GM21619 (cell line): ENCODE measurements around the gene PRKCA.

Experiments
- ATAC-seq: cut with Tn5 transposase; IDR thresholded peaks from one replicate; pipeline ENCODE4 v1.9.1; 2021; ENCODE audit not compliant: unreplicated experiment

The PRKCA gene

DNA sequence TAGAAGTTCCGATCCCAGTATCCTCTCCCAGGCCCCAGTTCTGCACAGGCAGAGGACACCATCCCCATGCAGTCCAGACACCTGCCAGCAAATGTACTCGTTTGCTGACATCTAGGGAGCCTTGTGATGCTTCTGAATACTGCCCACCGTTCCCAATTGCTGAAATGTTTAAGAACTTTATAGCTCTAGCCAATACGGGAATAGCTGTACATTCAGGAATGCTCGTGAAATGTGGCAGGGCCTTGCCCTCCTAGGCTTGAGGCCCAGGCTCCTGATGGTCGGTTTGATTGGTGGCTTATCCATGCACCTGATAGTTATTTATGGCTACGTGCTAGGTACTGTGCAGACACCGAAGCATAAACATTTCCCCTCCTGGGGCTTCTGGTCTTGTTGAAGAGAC lies 255.5 kb downstream of the PRKCA start:
- ATAC-seq, result no peak

DNA sequence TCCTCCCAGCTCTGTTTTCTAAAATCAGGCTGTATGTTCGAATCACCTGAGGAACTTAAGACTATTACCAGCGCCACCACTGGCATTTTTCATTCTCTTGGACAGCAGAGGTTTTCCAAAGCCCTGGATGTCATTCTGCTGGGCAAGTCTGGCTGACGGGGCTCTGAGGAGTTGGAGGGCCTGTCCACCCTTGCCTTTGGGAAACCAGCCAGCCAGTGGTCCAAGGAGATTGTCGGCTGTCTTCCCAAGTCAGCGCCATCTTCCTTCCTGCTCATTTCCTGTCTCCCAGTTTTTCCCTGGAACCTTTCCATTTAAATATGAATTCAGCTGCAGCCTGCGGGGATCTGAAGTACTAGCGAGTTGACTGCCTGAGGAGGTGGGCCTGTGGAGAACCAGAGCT lies 258.3 kb downstream of the PRKCA start:
- no peak for ATAC-seq

DNA sequence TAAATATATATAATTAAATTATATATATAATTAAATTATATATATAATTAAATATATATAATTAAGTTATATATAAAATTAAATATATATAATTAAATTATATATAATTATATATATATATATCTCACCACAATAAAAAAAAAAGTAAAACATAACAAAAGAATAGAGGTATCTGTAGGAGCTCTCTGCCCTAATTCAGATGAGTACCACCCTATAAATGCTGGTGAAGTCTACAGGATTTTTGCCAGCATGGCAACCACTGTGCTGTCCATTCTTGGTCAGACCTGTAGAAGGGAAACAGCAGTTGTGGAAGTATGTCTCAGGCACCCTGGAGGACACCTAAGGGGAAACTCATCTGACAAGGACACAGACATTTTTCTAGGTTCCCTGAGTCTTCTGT lies 259.7 kb downstream of the PRKCA start:
- no peak for ATAC-seq

DNA sequence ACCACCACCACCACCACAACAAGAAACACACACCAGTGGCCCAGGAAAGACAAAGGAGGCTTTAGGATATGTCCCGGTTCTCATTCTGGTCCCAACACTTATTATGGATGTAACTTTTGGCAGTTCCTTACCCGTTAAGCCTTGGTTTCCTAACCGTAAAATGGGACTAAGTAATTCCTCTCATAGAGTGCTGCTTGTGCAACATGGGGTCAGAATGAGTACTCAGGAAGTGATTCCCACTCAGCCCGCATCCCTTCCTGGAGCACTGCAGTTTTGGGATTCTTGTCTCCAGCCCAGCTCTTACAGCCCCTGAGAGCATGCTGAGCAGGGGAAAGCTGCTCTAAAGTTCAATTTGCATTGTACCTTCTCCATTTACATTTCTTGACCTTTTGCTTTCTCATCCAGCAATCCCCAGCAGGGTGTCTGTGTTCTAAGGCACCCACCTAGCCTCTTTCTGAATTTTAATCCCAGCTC lies 262.6 kb downstream of the PRKCA start:
- no peak for ATAC-seq

DNA sequence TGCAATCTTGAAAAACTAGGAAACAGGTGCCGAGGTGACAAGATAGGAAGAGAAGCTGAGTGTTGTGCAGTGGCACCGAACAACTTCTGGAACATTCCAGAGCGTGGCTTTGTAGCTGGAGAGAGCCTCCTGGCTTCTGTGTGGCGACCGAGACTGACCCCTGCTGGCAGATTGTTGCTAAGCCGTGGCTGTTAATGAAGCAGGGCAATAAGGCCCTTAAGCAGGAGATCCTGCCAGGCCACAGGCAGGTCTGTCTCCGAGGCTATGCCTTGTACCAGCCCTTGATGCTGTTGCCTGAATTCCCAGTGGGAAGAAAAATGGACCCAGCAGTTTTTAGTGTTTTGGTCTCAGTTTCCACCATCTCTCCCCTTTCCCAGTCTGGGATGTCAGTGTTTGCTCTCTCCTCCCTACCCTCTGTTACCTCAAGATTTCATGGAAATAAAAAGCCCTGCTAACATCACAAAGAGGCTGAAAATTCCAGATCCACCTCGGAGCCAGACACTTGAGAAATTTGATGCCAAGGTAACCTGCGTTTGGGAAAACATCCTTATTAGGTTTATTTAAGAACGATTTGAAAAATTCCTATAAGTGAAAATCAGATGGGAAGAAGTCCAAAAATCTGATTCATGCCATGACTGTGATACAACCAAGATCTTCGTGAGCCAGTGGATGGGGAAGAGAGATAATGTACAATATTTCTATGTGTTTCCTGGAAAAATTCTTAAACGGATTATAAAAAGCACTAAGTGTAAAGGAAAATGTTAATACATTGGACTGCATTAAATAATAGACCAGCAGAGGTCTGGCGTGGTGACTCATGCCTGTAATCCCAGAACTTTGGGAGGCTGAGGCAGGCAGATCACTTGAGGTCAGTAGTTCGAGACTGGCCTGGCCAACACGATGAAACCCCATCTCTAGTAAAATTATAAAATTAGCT lies 265.1 kb downstream of the PRKCA start:
- peak; percentile 86 for ATAC-seq

DNA sequence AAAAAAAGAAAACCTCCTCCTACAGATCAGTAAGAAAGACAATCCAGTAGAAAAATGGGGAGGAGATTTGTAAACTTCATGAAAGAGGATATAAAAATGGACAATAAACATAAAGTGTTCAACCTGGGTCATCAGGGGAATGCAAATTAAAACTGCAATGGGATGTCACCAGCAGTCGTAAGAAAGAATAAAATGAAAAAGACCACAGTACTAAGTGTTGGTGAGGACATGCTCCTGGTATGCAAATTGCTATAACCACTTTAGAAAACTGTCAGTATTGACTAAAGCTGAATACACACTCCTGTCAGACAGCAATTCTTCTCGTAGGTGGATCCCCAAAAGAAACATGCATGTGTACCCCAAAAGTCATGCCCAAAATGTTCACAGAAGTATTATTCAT lies 267.2 kb downstream of the PRKCA start:
- no peak for ATAC-seq

DNA sequence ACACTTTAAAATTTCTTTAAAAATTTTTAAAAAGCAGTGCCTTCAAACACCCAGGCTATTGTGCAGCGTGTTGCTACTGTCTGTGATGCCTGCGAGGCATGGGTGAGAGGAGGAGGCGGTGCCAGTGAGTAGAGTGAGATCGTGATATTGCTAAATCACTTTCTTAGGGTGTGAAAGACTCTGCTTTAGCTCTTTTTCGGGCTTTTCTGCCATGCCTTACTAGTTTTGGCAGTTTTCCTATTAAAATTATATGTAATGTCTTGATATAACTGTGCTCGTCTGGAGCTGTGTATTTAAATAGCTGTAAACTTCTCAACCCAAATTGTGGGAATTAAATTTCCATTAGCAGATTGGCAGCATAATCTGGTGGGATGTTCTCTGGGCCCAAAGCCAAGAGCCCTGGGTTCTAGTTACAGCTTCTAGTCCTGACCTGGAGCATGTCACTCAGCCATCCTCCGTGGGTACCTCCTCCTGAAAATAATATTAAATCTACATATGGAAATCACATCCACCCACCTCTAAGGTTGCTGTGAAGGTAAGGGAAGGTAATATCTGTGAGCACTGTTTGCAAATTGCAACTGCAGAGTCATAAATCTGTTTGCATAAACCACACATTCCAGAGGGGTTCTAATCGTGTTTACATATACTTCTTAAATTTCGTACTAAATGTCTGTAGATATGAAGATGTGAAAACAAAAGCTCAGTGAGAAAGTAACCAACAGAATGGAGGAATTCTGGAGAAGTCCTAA lies 268.2 kb downstream of the PRKCA start:
- no peak for ATAC-seq

DNA sequence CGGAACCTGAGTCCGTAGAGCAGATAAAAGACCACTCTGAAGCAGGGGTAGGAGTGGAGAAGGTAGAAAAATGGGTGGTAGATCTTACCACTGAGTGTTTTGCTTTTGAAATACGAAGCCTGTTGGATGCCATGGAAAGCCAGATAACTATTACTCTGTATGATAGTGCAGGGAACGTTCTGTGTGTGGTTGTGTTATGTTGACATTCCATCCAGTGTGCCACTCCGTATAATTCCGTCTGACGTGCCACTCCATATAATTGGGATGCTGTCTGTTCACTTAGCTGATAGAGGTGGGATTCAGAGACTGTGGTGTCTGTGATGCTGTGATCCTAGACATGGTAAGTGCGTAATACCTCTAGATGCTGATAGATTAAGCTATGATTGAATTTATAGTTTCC lies 269.3 kb downstream of the PRKCA start:
- ATAC-seq, result no peak

DNA sequence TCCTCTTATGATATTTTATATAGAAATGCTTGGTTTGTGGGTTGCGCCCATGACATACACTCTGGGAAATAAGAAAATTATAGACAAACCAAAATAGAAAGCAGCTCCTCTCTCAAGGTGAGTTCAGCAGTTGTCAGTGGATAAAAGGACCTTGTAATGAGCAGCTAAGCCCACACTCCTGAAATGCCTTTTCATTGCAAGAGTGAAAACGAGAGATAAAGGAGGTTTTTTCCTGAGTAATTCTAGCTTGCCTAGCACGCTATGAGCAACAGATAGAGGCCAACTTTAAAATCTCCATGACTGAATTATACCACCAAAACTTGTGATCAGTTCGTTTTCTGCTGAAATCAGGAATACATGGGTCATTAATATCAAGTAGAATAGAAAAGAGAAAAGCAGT lies 270.7 kb downstream of the PRKCA start:
- no peak for ATAC-seq

DNA sequence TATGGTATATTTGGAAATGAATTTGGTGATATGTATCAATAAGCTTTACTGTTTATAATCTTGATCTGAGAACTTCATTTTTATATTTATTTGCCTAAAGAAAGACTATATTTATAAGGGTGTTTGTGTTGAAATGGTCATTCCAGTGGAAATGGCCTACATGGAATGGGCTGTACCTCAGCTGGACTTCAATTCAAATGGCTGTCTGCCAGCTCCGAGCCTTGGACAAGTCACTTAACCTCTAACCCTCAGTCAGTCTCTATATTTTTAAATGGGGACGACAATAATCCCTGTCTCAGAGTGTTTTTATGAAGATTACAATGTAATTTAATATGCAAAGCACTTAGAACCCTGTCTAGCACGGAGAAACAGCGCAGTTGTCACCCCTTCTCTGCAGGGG lies 271.7 kb downstream of the PRKCA start:
- no peak for ATAC-seq

DNA sequence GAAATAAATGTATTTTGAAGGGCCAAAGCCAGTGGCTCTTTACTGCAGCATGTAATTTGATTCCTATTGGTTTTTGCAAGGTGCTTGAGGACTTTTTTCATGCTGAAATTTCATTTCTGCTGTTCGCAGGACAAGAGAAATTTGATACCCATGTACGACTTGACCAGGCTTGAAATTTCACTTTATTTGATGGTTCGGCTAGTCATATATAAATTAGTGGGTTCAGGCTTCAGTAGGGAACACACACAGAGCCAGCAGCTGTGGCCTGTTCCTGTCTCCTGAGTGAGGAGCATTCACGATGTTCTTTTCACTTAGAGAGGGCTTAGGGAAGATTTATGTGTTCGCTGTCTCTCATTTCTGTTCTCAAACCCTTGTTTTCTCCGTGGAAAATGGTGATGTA lies 274.1 kb downstream of the PRKCA start:
- no peak for ATAC-seq

DNA sequence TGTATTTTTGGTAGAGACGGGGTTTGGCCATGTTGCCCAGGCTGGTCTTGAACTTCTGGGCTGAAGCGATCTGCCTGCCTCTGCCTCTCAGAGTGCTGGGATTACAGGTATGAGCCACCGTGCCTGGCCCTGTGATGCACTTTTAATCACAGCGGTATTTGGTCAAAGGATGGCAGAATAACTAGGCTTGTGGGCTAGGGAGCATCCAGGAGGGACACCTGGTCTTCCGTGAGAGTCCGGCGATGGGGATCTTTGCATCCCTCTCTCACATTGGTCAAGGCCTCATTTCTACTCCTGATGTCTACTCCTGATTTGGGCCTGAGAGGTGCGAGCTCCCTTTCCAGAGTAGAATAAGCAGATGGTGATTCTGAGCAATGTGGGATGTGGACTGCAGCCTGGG lies 274.6 kb downstream of the PRKCA start:
- ATAC-seq, result no peak

DNA sequence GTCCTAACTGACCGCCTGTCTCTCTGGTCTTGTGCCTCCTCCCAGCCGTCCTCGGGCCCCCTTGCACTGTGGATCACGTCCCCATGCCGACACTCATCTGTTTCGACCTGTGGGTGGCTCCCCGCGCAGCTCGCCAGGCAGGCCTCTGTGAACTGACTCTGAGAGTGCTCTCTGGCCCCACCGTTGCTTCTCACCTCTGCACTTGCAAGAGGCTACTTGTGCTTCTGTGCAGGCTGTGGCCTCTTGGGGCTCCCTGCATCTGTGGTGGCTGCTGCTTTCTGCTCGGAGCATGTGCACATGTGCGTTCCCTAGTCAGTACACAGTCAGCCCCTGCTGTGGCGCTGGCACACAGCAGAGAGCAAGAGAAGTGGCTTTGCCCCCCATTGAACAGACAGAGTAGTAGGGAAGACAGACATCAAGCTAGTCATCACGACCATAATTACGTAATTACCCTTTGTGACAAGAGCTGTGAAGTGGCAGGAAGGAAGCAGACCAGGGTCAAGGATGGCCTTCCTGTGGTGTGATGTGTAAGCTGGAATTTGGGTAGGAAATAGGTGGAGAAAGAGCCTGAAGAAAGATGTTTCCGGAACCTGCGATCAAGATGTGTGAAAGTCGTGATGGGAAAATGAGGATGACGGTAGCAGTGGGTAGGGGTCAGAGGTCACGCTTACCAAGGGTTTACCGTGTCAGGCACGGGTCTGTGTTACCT lies 276.5 kb downstream of the PRKCA start:
- ATAC-seq, result no peak

DNA sequence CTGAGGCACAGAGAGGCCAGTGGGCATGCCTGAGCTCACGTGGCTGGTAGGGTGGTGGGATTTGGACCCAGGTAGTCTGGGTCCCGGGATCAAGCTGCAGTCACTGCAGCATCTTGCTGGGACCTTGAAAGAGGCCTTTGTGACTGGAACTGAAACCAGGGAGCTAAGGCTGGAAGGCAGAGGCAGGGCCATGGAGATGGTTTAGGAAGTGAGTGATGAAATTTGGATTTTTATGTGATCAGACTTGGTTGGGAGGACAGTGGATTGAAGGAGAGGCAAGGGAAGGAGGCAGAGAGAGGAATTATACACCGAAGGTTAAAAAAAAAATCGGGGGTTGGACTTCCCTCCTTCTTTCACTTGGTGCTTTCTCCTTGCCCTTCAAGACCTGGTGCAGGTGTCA lies 277.1 kb downstream of the PRKCA start:
- no peak for ATAC-seq

DNA sequence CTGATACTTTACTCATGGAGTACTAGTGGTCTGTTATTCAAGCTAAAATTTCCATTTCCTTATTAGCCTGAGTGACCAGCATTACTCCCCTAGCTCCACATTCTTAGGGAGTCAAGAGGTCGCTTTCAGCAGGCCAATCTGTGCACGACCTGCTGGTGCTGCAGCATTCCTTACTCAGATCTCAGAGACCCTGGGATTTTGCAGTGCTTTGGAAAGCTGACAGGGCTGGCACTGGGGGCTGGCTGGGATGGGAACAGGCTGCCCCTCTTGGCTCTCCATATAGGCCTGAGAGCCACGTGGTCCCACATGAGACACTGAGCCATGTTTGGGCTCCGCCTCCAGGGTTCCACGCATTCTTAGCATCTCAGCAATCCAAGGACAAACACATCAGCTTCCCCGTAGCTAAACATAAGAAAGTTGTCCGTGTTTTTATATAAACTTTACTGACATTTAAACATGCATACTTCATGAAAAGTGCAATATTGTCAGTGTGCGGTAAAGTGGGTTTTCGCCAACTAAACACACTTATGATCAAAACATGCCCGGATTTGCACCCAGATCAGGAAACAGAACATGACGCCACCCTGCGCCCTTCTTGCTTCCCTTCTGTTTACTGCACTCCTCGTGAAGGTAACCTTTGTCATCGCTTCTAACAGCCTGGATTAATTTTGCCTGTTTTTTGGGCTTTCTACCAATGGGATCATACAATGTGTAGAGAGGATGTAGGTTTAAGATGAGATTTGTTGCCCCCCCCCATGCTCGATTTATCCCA lies 278.0 kb downstream of the PRKCA start:
- no peak for ATAC-seq

DNA sequence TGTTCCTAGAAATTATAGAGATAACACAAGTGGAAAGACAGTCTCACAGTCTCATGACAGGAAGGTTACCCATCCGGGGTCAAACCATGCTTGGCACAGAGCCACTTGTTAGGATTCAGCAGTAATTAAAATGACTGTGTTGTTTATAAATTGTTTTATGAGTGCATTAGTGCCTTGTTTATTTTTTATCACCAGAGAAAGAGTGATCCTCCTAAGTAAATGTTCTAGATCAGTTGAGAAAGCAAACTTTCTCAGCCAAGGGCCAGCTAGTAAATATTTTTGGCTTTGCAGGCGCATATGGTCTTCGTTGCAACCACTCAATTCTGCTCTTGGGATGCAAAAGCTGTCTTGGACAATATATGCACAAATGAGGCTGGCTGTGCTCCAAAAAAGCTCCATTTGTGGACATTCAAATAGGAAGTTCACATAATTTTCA lies 278.6 kb downstream of the PRKCA start:
- ATAC-seq, result no peak

DNA sequence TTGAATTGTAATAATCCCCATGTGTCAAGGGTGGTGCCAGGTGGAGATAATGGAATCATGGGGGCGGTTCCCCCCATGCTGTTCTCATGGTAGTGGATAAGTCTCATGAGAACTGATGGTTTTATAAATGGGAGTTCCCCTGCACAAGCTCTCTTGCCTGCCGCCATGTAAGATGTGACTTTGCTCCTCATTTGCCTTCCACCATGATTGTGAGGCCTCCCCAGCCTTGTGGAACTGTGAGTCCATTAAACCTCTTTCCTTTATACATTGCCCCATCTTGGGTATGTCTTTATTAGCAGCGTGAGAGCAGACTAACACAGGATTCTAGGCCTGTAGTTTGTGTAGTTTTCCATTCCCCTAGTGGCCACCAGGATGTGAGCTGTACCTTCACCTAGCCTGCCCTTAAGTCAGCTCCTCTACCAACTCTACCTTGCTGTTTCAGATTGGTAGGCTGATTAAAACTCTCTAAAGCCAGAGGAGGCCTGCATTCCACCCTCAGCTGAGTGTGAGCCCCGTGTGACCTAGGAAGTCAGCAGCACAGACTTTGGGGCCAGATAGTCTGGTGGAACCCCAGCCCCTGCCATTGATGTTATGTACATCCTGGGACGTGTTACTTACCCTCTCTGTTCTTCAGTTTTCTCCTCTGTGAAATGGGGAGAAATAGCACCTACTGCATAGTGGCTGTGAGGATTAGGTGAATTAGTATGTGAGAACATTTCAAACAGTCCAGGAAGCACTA lies 280.1 kb downstream of the PRKCA start:
- no peak for ATAC-seq

DNA sequence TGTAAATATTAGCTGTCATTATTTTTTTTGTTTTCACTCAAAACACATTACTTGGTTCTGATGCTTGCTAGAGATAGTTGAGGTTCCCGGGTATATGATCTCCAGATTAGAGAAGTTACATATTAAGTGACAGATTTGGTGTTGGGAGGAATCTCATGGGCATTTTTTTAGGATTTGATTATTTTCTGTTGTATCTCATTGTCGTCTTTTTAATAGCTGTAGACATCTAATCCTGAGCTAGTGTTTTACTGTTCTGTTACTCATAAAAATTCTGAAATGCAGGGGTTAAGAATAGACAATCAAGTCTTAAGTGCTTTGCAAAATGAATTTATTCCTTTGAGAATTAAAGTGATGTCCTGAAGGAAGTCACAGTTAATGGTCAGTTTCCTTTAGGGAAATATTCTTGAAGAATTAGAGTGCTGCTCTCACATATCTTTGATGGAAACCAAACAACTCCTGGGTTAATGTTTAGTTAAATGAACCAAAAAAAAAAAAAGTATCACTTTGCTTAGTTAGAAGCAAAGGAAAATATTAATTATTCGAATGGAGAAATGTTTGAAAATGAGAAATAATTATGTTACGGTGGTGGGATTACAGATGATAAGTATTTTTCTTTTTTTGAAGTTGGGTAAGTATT lies 280.8 kb downstream of the PRKCA start:
- ATAC-seq, result no peak

DNA sequence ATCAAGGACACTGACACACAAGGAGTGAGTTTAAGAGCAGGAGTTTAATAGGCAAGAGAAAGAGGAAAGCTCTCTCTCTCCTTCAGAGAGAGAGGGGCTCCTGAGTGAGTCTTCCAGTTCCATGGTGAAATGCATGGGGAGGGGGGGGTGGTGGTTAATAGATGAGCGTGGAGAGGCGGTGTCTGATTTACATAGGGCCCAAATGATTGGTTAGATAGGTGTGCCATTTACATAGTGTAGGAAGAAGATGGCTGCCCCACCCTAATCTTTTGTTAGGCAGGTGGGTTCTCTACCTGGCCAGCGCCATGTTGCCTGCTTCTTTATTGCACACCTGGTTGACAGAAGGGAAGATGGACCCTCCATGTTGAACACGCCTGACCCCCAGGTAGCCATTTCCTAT lies 282.5 kb downstream of the PRKCA start:
- no peak for ATAC-seq

DNA sequence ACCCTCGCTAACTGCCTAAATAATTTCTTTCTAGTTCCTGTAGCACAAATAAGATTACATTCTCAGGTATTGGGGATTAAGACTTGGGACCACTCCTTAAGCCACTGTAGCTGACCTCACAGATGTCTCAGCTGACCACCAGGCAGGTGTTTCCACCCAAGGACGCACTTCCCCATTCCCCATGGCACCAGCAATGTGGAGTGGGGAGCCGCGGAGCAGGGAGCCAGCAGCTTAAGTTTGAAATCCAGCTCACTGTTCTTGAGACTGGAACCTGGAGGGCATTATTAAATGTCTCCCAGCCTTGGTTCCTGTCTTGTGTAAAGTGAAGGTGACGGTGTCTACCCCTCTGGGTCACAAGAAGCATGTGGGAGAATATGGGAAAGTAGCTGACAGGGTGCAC lies 283.1 kb downstream of the PRKCA start:
- no peak for ATAC-seq
